IMR-90 (cell line): Measurements from ENCODE around the gene KIF18B. TPM values are rescaled to one million over a fixed set of nuclear protein-coding genes. Genes with fewer than 3 reads are reported as not detected.
A peak's percentile ranks its signal among the peaks of the same experiment; 100 is the strongest.

ENCODE experiments used
- ATAC-seq: fragments of 200-7000 bp; cut with Tn5 transposase; 2 replicates; pipeline ENCODE4 v1.9.1; 2020; ENCODE audit warnings: low read depth, mild to moderate bottlenecking, moderate library complexity
- BruUV-seq: library from RNA; stranded (reverse); fragments of 400-500 nt; replicated peaks from 2 replicates; lab custom pipeline; 2021; lab: Mats Ljungman, UMichigan
- CTCF ChIA-PET: fragments of 300-600 bp; formaldehyde crosslinking; extraction: SDS; loops from one replicate; lab custom pipeline; 2021; ENCODE audit warnings: antibody characterized with exemption; lab: Yijun Ruan, JAX
- POLR2A ChIA-PET: fragments of 300-600 bp; sonication (Branson Sonifier 250); formaldehyde crosslinking; loops from one replicate; lab custom pipeline; 2022; ENCODE audit warnings: antibody characterized with exemption; ENCODE audit not compliant: unreplicated experiment; lab: Charles Lee
- DNase-seq: peaks from one replicate; pipeline ENCODE4 v3.0.0; 2013
- H2AFZ ChIP-seq: replicated peaks from 2 replicates; pipeline ENCODE3; 2013; ENCODE audit warnings: low read length, mild to moderate bottlenecking; ENCODE audit not compliant: poor library complexity
- H2AK5ac ChIP-seq: 2 replicates; pipeline ENCODE4 v1.6.1; 2013; ENCODE audit warnings: low read depth, low read length, inconsistent platforms
- H2AK9ac ChIP-seq: replicated peaks from 2 replicates; pipeline ENCODE3; 2013; ENCODE audit warnings: mild to moderate bottlenecking, low read depth, low read length, moderate library complexity; ENCODE audit not compliant: poor library complexity
- H2BK120ac ChIP-seq: 2 replicates; pipeline ENCODE4 v1.6.1; 2013; ENCODE audit warnings: low read depth, low read length, inconsistent platforms
- H2BK15ac ChIP-seq: 3 replicates; pipeline ENCODE4 v1.6.1; 2013; ENCODE audit warnings: low read depth, low read length, inconsistent platforms
- H2BK20ac ChIP-seq: 2 replicates; pipeline ENCODE4 v1.6.1; 2013; ENCODE audit warnings: low read depth, mild to moderate bottlenecking, inconsistent platforms, low read length, moderate library complexity
- H2BK5ac ChIP-seq: 2 replicates; pipeline ENCODE4 v1.6.1; 2013; ENCODE audit warnings: mild to moderate bottlenecking, low read depth, low read length, inconsistent platforms; ENCODE audit not compliant: poor library complexity, severe bottlenecking
- H3K14ac ChIP-seq: replicated peaks from 2 replicates; pipeline ENCODE4 v1.6.1; 2013; ENCODE audit warnings: low read depth, low read length, inconsistent platforms
- H3K18ac ChIP-seq: 2 replicates; pipeline ENCODE4 v1.6.1; 2013; ENCODE audit warnings: low read depth, low read length, control low read depth
- H3K23ac ChIP-seq: 2 replicates; pipeline ENCODE4 v1.6.1; 2013; ENCODE audit warnings: low read depth, low read length, inconsistent platforms
- H3K27ac ChIP-seq: 2 replicates; pipeline ENCODE4 v1.5.1; 2013; ENCODE audit warnings: mild to moderate bottlenecking, control low read depth, low read length; ENCODE audit not compliant: insufficient read depth
- H3K27me3 ChIP-seq: 2 replicates; pipeline ENCODE4 v1.6.1; 2013; ENCODE audit warnings: low read length; ENCODE audit not compliant: control insufficient read depth, insufficient read depth
- H3K36me3 ChIP-seq: 2 replicates; pipeline ENCODE4 v1.6.1; 2013; ENCODE audit warnings: low read length, mixed read lengths; ENCODE audit not compliant: control insufficient read depth, insufficient read depth
- H3K4ac ChIP-seq: 2 replicates; pipeline ENCODE4 v1.6.1; 2013; ENCODE audit warnings: low read depth, low read length, inconsistent platforms
- H3K4me1 ChIP-seq: 2 replicates; pipeline ENCODE4 v1.6.1; 2013; ENCODE audit warnings: low read length, mixed read lengths; ENCODE audit not compliant: control insufficient read depth, insufficient read depth
- H3K4me2 ChIP-seq: 2 replicates; pipeline ENCODE4 v1.6.1; 2013; ENCODE audit warnings: low read depth, mild to moderate bottlenecking, control low read depth, low read length, moderate library complexity
- H3K4me3 ChIP-seq: 2 replicates; pipeline ENCODE4 v1.5.1; 2013; ENCODE audit warnings: low read depth, mild to moderate bottlenecking, control low read depth, low read length, moderate library complexity; ENCODE audit not compliant: insufficient read depth
- H3K56ac ChIP-seq: 2 replicates; pipeline ENCODE4 v1.6.1; 2013; ENCODE audit warnings: low read length, inconsistent platforms; ENCODE audit not compliant: insufficient read depth; ENCODE audit errors: extremely low read depth
- H3K79me1 ChIP-seq, 2 experiments: 2 replicates each; pipeline ENCODE4 v1.6.1; 2013; ENCODE audit warnings: low read length in 2 of 2, inconsistent platforms in 1 of 2, low read depth in 1 of 2
- H3K9ac ChIP-seq: 2 replicates; pipeline ENCODE4 v1.6.1; 2013; ENCODE audit warnings: low read depth, low read length, control low read depth
- H3K9me1 ChIP-seq: 2 replicates; pipeline ENCODE4 v1.6.1; 2013; ENCODE audit warnings: low read length, inconsistent platforms; ENCODE audit not compliant: insufficient read depth
- H3K9me3 ChIP-seq: 2 replicates; pipeline ENCODE4 v1.6.1; 2013; ENCODE audit warnings: low read length; ENCODE audit not compliant: control insufficient read depth, insufficient read depth
- H4K20me1 ChIP-seq: 2 replicates; pipeline ENCODE4 v1.6.1; 2013; ENCODE audit warnings: low read length, inconsistent platforms; ENCODE audit not compliant: insufficient read depth
- H4K5ac ChIP-seq: 2 replicates; pipeline ENCODE4 v1.6.1; 2013; ENCODE audit warnings: mild to moderate bottlenecking, low read depth, low read length, control low read depth
- H4K8ac ChIP-seq, 2 experiments: 2 replicates each; pipeline ENCODE4 v1.6.1; 2013; ENCODE audit warnings: low read depth in 2 of 2, low read length in 2 of 2, control low read depth in 1 of 2, inconsistent platforms in 1 of 2
- H4K91ac ChIP-seq: 2 replicates; pipeline ENCODE4 v1.6.1; 2013; ENCODE audit warnings: low read depth, low read length, inconsistent platforms; ENCODE audit not compliant: insufficient read depth
- CEBPB ChIP-seq: IDR thresholded peaks from 2 replicates; pipeline ENCODE4 v1.6.1; 2012; ENCODE audit warnings: low read depth, low read length, improper control_type of control experiment
- CHD1 ChIP-seq: IDR thresholded peaks from 2 replicates; pipeline ENCODE4 v1.6.1; 2012; ENCODE audit warnings: low read depth, low read length, improper control_type of control experiment
- FOS ChIP-seq: fragments of 150-350 bp; IDR thresholded peaks from 2 replicates; pipeline ENCODE4 v1.6.1; 2016; ENCODE audit warnings: low read depth, low read length
- MAZ ChIP-seq: IDR thresholded peaks from 2 replicates; pipeline ENCODE4 v1.6.1; 2012; ENCODE audit warnings: low read depth, mild to moderate bottlenecking, low read length, improper control_type of control experiment, moderate library complexity, borderline replicate concordance
- MXI1 ChIP-seq: IDR thresholded peaks from 2 replicates; pipeline ENCODE4 v1.6.1; 2012; ENCODE audit warnings: low read depth, mild to moderate bottlenecking, low read length, moderate library complexity, borderline replicate concordance
- POLR2A ChIP-seq: IDR thresholded peaks from 2 replicates; pipeline ENCODE4 v1.6.1; 2012; ENCODE audit warnings: mild to moderate bottlenecking, low read depth, low read length
- RAD21 ChIP-seq: IDR thresholded peaks from 2 replicates; pipeline ENCODE4 v1.6.1; 2012; ENCODE audit warnings: low read length, improper control_type of control experiment
- RCOR1 ChIP-seq: IDR thresholded peaks from 2 replicates; pipeline ENCODE4 v1.6.1; 2012; ENCODE audit warnings: mild to moderate bottlenecking, low read length, improper control_type of control experiment; ENCODE audit not compliant: insufficient replicate concordance
- RFX5 ChIP-seq: IDR thresholded peaks from 2 replicates; pipeline ENCODE4 v1.8.0; 2012; ENCODE audit warnings: low read depth, mild to moderate bottlenecking, low read length, moderate library complexity
- SMC3 ChIP-seq: fragments of 150-350 bp; IDR thresholded peaks from 2 replicates; pipeline ENCODE4 v1.6.1; 2016; ENCODE audit warnings: low read depth, mild to moderate bottlenecking, antibody characterized with exemption, low read length, moderate library complexity
- WGBS, 2 experiments: methylation state at CpG; one replicate each; pipeline versions ENCODE4 v1.1.5 to v1.1.7; 2013; ENCODE audit warnings: missing lambda C conversion rate in 2 of 2; ENCODE audit not compliant: insufficient read length in 1 of 2; ENCODE audit errors: extremely low coverage in 2 of 2; 5-methylcytosine and 5-hydroxymethylcytosine counted together
- dilution Hi-C: fragments of 300-500 bp; cut with HindIII; formaldehyde crosslinking; loops from one replicate; pipeline ENCODE4 v1.14.3; 2018; ENCODE audit warnings: low sequenced_read_pairs; ENCODE audit not compliant: unreplicated experiment
- in situ Hi-C: fragments of 300-500 bp; cut with MboI; formaldehyde crosslinking; loops from 3 replicates; pipeline ENCODE4 v1.14.3; 2019; ENCODE audit warnings: low sequenced_read_pairs, inconsistent platforms, mixed read lengths
- intact Hi-C: fragments of 100-400 bp; cut with micrococcal nuclease; formaldehyde crosslinking; loops from 2 replicates; pipeline ENCODE4 v1.10.0; 2022
- polyA plus RNA-seq, 3 experiments: library from polyadenylated mRNA; depleted of rRNA; stranded (reverse); fragments of >200 nt; gene quantifications; 2 replicates each; pipeline ENCODE4 v1.2.3, GENCODE V29; 2012; ENCODE audit warnings: low replicate concordance in 1 of 3
- total RNA-seq: library from RNA; depleted of rRNA; stranded (reverse); fragments of >200 nt; gene quantifications from 2 replicates; pipeline ENCODE4 v1.2.3, GENCODE V29; 2012
- TF ChIP-seq, protein P1 (sequence below): fragments of 150-350 bp; IDR thresholded peaks from 2 replicates; pipeline ENCODE4 v1.6.1; 2017; ENCODE audit warnings: mild to moderate bottlenecking, antibody characterized with exemption, low read length, low read depth
- TF ChIP-seq, protein P2 (sequence below): conservative IDR thresholded peaks from 2 replicates; pipeline ENCODE4 v1.5.1; 2012; ENCODE audit warnings: mild to moderate bottlenecking, low read depth, low read length, improper control_type of control experiment

The KIF18B gene
- total and polyA plus RNA-seq, 2 of the 4 experiments (the other 2 are of a cell fraction): 1.3 to 16.0 TPM

DNA sequence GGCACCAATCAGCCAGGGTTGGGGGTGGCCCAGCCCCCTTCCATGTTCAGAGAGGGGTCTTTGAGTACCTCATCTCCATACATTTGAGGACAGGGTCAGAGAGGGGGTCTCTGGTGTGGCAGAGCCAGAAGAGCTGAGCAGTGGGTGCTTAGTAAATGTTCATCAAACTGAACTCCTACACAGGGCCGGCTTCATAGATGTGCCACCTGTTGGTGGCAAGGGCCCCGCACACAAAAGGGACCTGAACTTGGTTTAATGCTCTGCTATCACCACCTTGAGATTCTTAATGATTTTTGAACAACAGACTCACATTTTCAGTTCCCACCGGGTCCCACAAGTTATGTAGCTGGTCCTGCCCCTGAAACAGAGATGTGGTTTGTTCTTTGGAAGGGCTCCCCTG is 29.5 kb upstream of the KIF18B start:
- 0 out of 2 replicates have a peak overlapping the region, but pooled peaks have one; percentile 35 for H3K14ac ChIP-seq
- no peaks in the 10 kb centered on the region for H3K9me3 ChIP-seq
- TF ChIP-seq RAD21 (no peak), RFX5 (no peak), POLR2A (no peak), MXI1 (no peak), SMC3 (no peak), RCOR1 (no peak), CHD1 (no peak), MAZ (no peak), CEBPB (no peak), FOS (no peak)
- TF ChIP-seq, protein P1, sequence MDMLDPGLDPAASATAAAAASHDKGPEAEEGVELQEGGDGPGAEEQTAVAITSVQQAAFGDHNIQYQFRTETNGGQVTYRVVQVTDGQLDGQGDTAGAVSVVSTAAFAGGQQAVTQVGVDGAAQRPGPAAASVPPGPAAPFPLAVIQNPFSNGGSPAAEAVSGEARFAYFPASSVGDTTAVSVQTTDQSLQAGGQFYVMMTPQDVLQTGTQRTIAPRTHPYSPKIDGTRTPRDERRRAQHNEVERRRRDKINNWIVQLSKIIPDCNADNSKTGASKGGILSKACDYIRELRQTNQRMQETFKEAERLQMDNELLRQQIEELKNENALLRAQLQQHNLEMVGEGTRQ: no peak
- TF ChIP-seq, protein P2, sequence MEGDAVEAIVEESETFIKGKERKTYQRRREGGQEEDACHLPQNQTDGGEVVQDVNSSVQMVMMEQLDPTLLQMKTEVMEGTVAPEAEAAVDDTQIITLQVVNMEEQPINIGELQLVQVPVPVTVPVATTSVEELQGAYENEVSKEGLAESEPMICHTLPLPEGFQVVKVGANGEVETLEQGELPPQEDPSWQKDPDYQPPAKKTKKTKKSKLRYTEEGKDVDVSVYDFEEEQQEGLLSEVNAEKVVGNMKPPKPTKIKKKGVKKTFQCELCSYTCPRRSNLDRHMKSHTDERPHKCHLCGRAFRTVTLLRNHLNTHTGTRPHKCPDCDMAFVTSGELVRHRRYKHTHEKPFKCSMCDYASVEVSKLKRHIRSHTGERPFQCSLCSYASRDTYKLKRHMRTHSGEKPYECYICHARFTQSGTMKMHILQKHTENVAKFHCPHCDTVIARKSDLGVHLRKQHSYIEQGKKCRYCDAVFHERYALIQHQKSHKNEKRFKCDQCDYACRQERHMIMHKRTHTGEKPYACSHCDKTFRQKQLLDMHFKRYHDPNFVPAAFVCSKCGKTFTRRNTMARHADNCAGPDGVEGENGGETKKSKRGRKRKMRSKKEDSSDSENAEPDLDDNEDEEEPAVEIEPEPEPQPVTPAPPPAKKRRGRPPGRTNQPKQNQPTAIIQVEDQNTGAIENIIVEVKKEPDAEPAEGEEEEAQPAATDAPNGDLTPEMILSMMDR: no peak
- ATAC-seq: no peak
- ChIA-PET CTCF (no interaction called here), POLR2A (no interaction called here)
- dilution Hi-C loops: no loop called here
- 0 out of 3 replicates have a peak overlapping the region, but pooled peaks have one; percentile 40 for H2BK15ac ChIP-seq
- H2BK20ac ChIP-seq: no peak overlapping the region
- DNase-seq: no peak
- no CpG with 5 or more reads among the region's 3 CpGs for WGBS, 2 experiments
- no peak overlapping the region; the same call in 1 of the 2 replicates for H3K18ac ChIP-seq
- H4K20me1 ChIP-seq: peaks cover 5% of the 10 kb centered on the region; the same call in 1 of the 2 replicates
- no TSS peak for BruUV-seq
- H4K91ac ChIP-seq: 0 out of 2 replicates have a peak overlapping the region, but pooled peaks have one; percentile 18
- no peak overlapping the region for H3K56ac ChIP-seq
- no peak overlapping the region; the same call in 1 of the 2 replicates for H4K5ac ChIP-seq
- peak overlapping the region; percentile 86; the same call in 1 of the 2 replicates for H2AK5ac ChIP-seq
- H3K23ac ChIP-seq: peak overlapping the region; percentile 7; the same call in 1 of the 2 replicates
- H3K9me1 ChIP-seq: peaks cover 22% of the 10 kb centered on the region
- H3K4me2 ChIP-seq: no peak overlapping the region
- peak overlapping the region; percentile 24; the same call in 1 of the 2 replicates for H3K4ac ChIP-seq
- no peak overlapping the region for H3K27ac ChIP-seq
- peaks cover 4% of the 10 kb centered on the region; the same call in 1 of the 2 replicates for H3K27me3 ChIP-seq
- peak overlapping the region; percentile 68 for H2AK9ac ChIP-seq
- H4K8ac ChIP-seq: peak overlapping the region in 1 of 2 experiments; percentile 23; a peak in 1 of 4 replicates
- H2BK120ac ChIP-seq: peak overlapping the region; percentile 56; the same call in 1 of the 2 replicates
- no peak overlapping the region for H3K9ac ChIP-seq
- peaks cover 0 to 6% of the 10 kb centered on the region in 2 experiments; a peak in 1 of 4 replicates for H3K79me1 ChIP-seq
- H3K4me3 ChIP-seq: no peak overlapping the region
- intact Hi-C loops: no loop called here
- peaks cover 45% of the 10 kb centered on the region for H3K4me1 ChIP-seq
- no peaks in the 10 kb centered on the region for H3K36me3 ChIP-seq
- in situ Hi-C loops: no loop called here
- no peak overlapping the region for H2AFZ ChIP-seq
- no peak overlapping the region for H2BK5ac ChIP-seq
